Adrenal gland (tissue), 5 donors: ENCODE data around the gene MRPS34.

ENCODE experiments used
- CTCF ChIP-seq, 6 experiments: fragments of 450-650 bp in 4 of 6; fragments of 200-600 bp in 2 of 6; sonication (generic) in 1 of 6; IDR thresholded peaks; 1 replicate in 5 of 6; 2 replicates in 1 of 6; pipeline versions ENCODE4 v1.5.1 to v1.8.0; 2016 to 2021; ENCODE audit warnings: antibody characterized with exemption in 6 of 6, mild to moderate bottlenecking in 2 of 6, moderate library complexity in 1 of 6
- POLR2A ChIP-seq, 2 donors: fragments of 450-650 bp; IDR thresholded peaks; one replicate each; pipeline ENCODE4 v1.6.1; 2017; ENCODE audit warnings: antibody characterized with exemption in 2 of 2, mild to moderate bottlenecking in 2 of 2, moderate library complexity in 1 of 2
- donor health status: DM: no; HTN: no; CAD: no.

GRCh38 chr16:1745900-1746692 is 26.8 kb downstream of the MRPS34 start:
- no peak for TF ChIP-seq POLR2A (IDR thresholded peaks at IDR 0.05)
- no peak for TF ChIP-seq CTCF (IDR thresholded peaks at IDR 0.05)
